Liver (tissue), 9 donors: Measurements from ENCODE around the gene GFRA3. TPM values are rescaled to one million over a fixed set of nuclear protein-coding genes. Genes with fewer than 3 reads are reported as not detected.
A peak's percentile ranks its signal among the peaks of the same experiment; 100 is the strongest.

Experiments
- DNase-seq: peaks from one replicate; pipeline ENCODE4 v3.0.0-alpha.2; 2017; ENCODE audit warnings: low spot score
- H3K27ac ChIP-seq, 2 donors: one replicate each; pipeline ENCODE4 v1.7.0; 2013; ENCODE audit warnings: inconsistent platforms in 2 of 2, low read length in 2 of 2, control low read depth in 1 of 2, low read depth in 1 of 2, mild to moderate bottlenecking in 1 of 2
- H3K27me3 ChIP-seq, 4 donors: one replicate each; pipeline versions ENCODE4 v1.6.1 to v1.7.0; 2013; ENCODE audit warnings: low read length in 3 of 4, inconsistent platforms in 1 of 4, mild to moderate bottlenecking in 1 of 4, moderate library complexity in 1 of 4; ENCODE audit not compliant: control insufficient read depth in 4 of 4, insufficient read depth in 4 of 4
- H3K36me3 ChIP-seq, 4 donors: one replicate each; pipeline versions ENCODE4 v1.6.1 to v1.7.0; 2013; ENCODE audit warnings: low read length in 3 of 4, mild to moderate bottlenecking in 3 of 4, low read depth in 1 of 4, moderate library complexity in 1 of 4; ENCODE audit not compliant: control insufficient read depth in 4 of 4, insufficient read depth in 3 of 4
- H3K4me1 ChIP-seq, 4 donors: one replicate each; pipeline versions ENCODE4 v1.6.1 to v1.7.0; 2013; ENCODE audit warnings: low read length in 3 of 4, mild to moderate bottlenecking in 3 of 4, moderate library complexity in 1 of 4; ENCODE audit not compliant: control insufficient read depth in 4 of 4, insufficient read depth in 4 of 4
- H3K4me3 ChIP-seq, 3 donors: one replicate each; pipeline versions ENCODE4 v1.6.1 to v1.7.0; 2013; ENCODE audit warnings: low read length in 3 of 3, control low read depth in 1 of 3, low read depth in 1 of 3, mild to moderate bottlenecking in 1 of 3
- H3K9ac ChIP-seq, 2 donors: one replicate each; pipeline ENCODE4 v1.7.0; 2013; ENCODE audit warnings: low read length in 2 of 2, mild to moderate bottlenecking in 2 of 2, moderate library complexity in 2 of 2, control low read depth in 1 of 2, low read depth in 1 of 2
- H3K9me3 ChIP-seq, 4 donors: one replicate each; pipeline versions ENCODE4 v1.6.1 to v1.7.0; 2013; ENCODE audit warnings: low read length in 3 of 4; ENCODE audit not compliant: control insufficient read depth in 4 of 4
- CTCF ChIP-seq: fragments of 150-350 bp; IDR thresholded peaks from 2 replicates; pipeline ENCODE4 v1.5.1; 2017; ENCODE audit warnings: improper control_type of control experiment, low read depth, low read length; ENCODE audit not compliant: missing input control
- EGR1 ChIP-seq, 2 donors: IDR thresholded peaks; 2 replicates each; pipeline ENCODE4 v1.6.1; 2016 to 2018; ENCODE audit warnings: antibody characterized with exemption in 2 of 2, low read depth in 2 of 2
- FOXA1 ChIP-seq: IDR thresholded peaks from 2 replicates; pipeline ENCODE4 v1.6.1; 2016; ENCODE audit warnings: antibody characterized with exemption
- FOXA2 ChIP-seq: IDR thresholded peaks from 2 replicates; pipeline ENCODE4 v1.6.1; 2016; ENCODE audit warnings: antibody characterized with exemption
- GABPA ChIP-seq, 2 donors: IDR thresholded peaks in 1 of 2; conservative IDR thresholded peaks in 1 of 2; 2 replicates each; pipeline ENCODE4 v1.6.1; 2016; ENCODE audit warnings: antibody characterized with exemption in 2 of 2, mild to moderate bottlenecking in 1 of 2, moderate library complexity in 1 of 2
- HNF4A ChIP-seq, 2 donors: conservative IDR thresholded peaks; 2 replicates each; pipeline ENCODE4 v1.6.1; 2016; ENCODE audit warnings: antibody characterized with exemption in 2 of 2, mild to moderate bottlenecking in 2 of 2
- JUND ChIP-seq, 2 donors: IDR thresholded peaks; 2 replicates each; pipeline ENCODE4 v1.6.1; 2016; ENCODE audit warnings: antibody characterized with exemption in 2 of 2
- NR2F2 ChIP-seq: IDR thresholded peaks from 2 replicates; pipeline ENCODE4 v1.6.1; 2016; ENCODE audit warnings: antibody characterized with exemption
- RXRA ChIP-seq, 2 donors: IDR thresholded peaks; 2 replicates each; pipeline ENCODE4 v1.6.1; 2017 to 2018; ENCODE audit warnings: antibody characterized with exemption in 2 of 2, mild to moderate bottlenecking in 1 of 2
- SP1 ChIP-seq: IDR thresholded peaks from 2 replicates; pipeline ENCODE4 v1.6.1; 2018; ENCODE audit warnings: antibody characterized with exemption, mild to moderate bottlenecking
- TAF1 ChIP-seq: conservative IDR thresholded peaks from 2 replicates; pipeline ENCODE4 v1.6.1; 2016; ENCODE audit warnings: antibody characterized with exemption, mild to moderate bottlenecking
- YY1 ChIP-seq: IDR thresholded peaks from 2 replicates; pipeline ENCODE4 v1.6.1; 2016; ENCODE audit warnings: antibody characterized with exemption, mild to moderate bottlenecking
- WGBS: extraction: QIAGEN DNeasy Blood & Tissue Kit; methylation state at CpG from one replicate; pipeline ENCODE4 v1.1.7; 2013; 5-methylcytosine and 5-hydroxymethylcytosine counted together
- polyA plus RNA-seq, 2 donors: library from polyadenylated mRNA; stranded (reverse) in 1 of 2; unstranded in 1 of 2; fragments of 200-250 nt in 1 of 2; fragments of >200 nt in 1 of 2; fragmentation: Nextera tagmentation in 1 of 2; extraction: Ambion mirVana in 1 of 2; gene quantifications; one replicate each; pipeline versions ENCODE4 v1.2.1 to v1.2.3, GENCODE V29; 2013 to 2015
- total RNA-seq, 2 donors: library from RNA; depleted of rRNA; stranded (reverse); fragments of >200 nt; gene quantifications; one replicate each; pipeline ENCODE4 v1.2.3, GENCODE V29; 2014
- TF ChIP-seq, protein P1 (sequence below): IDR thresholded peaks from 2 replicates; pipeline ENCODE4 v1.6.1; 2016; ENCODE audit warnings: antibody characterized with exemption
- TF ChIP-seq, protein P2 (sequence below): IDR thresholded peaks from 2 replicates; pipeline ENCODE4 v1.6.1; 2016; ENCODE audit warnings: antibody characterized with exemption
- donor health status: healthy.
- donor health status: healthy.
- donor health status: healthy.
- donor health status: healthy.
- donor health status: healthy.

Gene GFRA3
- total and polyA plus RNA-seq, 4 donors, result 0.18 to 1.9 (median 0.36) TPM

DNA sequence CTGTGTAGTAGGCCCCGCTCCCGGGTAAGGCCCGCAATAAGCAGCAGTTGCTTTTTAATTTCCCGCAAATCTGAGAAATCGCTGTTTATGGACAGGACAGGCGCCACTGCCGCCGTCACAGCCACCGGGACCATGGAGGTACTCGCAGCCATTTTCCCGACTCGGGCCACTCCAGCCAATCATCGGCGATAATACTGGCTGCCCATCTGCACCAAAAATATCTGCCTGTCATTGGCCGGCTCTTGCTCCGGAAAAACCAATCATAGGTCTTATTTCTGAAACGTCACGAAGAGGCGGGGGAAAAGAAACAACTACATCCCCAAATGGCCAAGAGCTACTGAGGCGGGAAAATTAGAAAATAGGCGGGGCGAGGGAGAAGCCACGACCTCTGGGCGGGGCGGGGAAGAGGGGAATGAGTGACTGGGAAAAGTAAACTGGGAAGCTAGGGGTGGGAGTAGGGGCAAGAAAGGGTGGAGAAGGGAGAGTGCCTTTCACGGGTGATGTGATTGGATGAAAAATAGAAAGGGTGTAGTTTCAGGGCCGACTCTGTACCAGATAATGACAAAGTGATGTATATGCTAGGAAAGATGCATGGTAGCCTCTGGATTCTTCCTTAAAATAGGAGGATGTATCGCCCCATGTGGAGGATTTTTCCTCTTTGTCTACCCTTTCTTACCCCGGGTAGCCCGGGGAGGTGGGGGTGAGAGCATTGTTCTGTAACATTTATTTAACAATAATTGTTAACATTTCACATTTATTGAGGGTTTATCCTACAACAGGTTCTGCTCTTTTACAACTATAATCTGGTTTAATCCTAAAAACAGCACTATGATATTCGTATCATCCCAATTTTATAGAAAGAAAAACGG is 61.0 kb downstream of the GFRA3 start, which contains the start of gene CDC23:
Gene CDC23 (minus strand): TSS at position 163 of the 869 bp plus-strand sequence. CDS start 11 bp downstream, at position 152.
- TF ChIP-seq NR2F2 (no peak), GABPA (IDR thresholded peaks at IDR 0.05 in 1 of 2, conservative IDR thresholded peaks at IDR 0.05 in 1 of 2) (peak in 1 of 2 donors; percentile 50), FOXA2 (no peak), SP1 (peak; percentile 86), EGR1 (IDR thresholded peaks at IDR 0.05; ENCODE audit: low read depth in 2 of 2) (no peak), CTCF (no peak), JUND (IDR thresholded peaks at IDR 0.05) (peak in 1 of 2 donors; percentile 9), YY1 (peak; percentile 99)
- TF ChIP-seq, protein P1, sequence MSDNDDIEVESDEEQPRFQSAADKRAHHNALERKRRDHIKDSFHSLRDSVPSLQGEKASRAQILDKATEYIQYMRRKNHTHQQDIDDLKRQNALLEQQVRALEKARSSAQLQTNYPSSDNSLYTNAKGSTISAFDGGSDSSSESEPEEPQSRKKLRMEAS, result no peak
- TF ChIP-seq, protein P2, sequence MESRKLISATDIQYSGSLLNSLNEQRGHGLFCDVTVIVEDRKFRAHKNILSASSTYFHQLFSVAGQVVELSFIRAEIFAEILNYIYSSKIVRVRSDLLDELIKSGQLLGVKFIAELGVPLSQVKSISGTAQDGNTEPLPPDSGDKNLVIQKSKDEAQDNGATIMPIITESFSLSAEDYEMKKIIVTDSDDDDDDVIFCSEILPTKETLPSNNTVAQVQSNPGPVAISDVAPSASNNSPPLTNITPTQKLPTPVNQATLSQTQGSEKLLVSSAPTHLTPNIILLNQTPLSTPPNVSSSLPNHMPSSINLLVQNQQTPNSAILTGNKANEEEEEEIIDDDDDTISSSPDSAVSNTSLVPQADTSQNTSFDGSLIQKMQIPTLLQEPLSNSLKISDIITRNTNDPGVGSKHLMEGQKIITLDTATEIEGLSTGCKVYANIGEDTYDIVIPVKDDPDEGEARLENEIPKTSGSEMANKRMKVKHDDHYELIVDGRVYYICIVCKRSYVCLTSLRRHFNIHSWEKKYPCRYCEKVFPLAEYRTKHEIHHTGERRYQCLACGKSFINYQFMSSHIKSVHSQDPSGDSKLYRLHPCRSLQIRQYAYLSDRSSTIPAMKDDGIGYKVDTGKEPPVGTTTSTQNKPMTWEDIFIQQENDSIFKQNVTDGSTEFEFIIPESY, result no peak
- Histone ChIP-seq H3K4me1 (peaks cover 7 to 16% (median 13%) of the 10 kb centered on the region in 4 donors), H3K9me3 (no peaks in the 10 kb centered on the region), H3K27me3 (no peaks in the 10 kb centered on the region), H3K9ac (peak within 1 kb of the TSS; percentile 42 to 66), H3K4me3 (peak within 1 kb of the TSS; percentile 88 to 96 (median 89)), H3K27ac (peak within 1 kb of the TSS; percentile 28 to 52), H3K36me3 (peaks cover 0 to 3% (median under 1%) of the 10 kb centered on the region in 4 donors)
- 2% methylated on average over 32 of the region's 32 CpGs for WGBS
- peak; percentile 91 for DNase-seq

DNA sequence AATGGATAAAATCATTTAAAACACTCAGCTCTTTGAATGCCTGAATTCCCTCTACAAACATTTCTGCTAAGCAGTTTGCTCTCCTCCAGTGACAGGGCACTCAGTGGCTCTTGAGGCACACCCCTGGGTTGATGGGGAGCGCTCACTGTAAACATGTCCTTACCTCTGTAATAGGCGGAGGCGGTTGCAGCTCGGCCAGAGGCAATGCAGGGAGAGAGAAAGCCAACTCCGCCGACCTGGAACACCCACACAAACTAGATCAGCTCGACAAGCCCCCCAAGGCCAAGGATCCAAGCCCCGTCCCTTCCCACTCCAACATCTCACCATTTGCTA is 61.6 kb downstream of the GFRA3 start:
- H3K9me3 ChIP-seq, result no peaks in the 10 kb centered on the region
- peaks cover 7 to 16% (median 13%) of the 10 kb centered on the region in 4 donors for H3K4me1 ChIP-seq
- peaks cover 0 to 3% (median under 1%) of the 10 kb centered on the region in 4 donors for H3K36me3 ChIP-seq
- WGBS, result under 1% methylated on average over 8 of the region's 8 CpGs
- H3K4me3 ChIP-seq, result peak overlapping the region; percentile 88 to 96 (median 89)
- DNase-seq, result no peak
- H3K27me3 ChIP-seq, result no peaks in the 10 kb centered on the region
- TF ChIP-seq RXRA (IDR thresholded peaks at IDR 0.05) (no peak), NR2F2 (no peak), SP1 (no peak), CTCF (no peak), TAF1 (no peak), GABPA (IDR thresholded peaks at IDR 0.05 in 1 of 2, conservative IDR thresholded peaks at IDR 0.05 in 1 of 2) (no peak), FOXA1 (no peak), HNF4A (conservative IDR thresholded peaks at IDR 0.05) (no peak), JUND (IDR thresholded peaks at IDR 0.05) (no peak), FOXA2 (no peak)
- TF ChIP-seq, protein P1, result no peak
- TF ChIP-seq, protein P2, result no peak
- H3K27ac ChIP-seq, result peak overlapping the region; percentile 28 to 52
- peak overlapping the region; percentile 42 to 66 for H3K9ac ChIP-seq
